Ovary (tissue), 9 donors: Measurements from ENCODE around the gene BST1. TPM values are rescaled to one million over a fixed set of nuclear protein-coding genes. Genes with fewer than 3 reads are reported as not detected.

ENCODE experiments used
- DNase-seq, 5 donors: peaks; one replicate each; pipeline ENCODE4 v3.0.0-alpha.2; 2019 to 2020
- H3K27ac ChIP-seq, 2 donors: fragments of 200-600 bp; one replicate each; pipeline versions ENCODE4 v1.5.1 to v1.8.0; 2019 to 2022
- H3K27me3 ChIP-seq: fragments of 200-600 bp; one replicate; pipeline ENCODE4 v1.8.0; 2022
- H3K36me3 ChIP-seq: fragments of 200-600 bp; sonication (generic); one replicate; pipeline ENCODE4 v1.5.1; 2019
- H3K4me1 ChIP-seq: one replicate; pipeline ENCODE4 v1.8.1; 2013; ENCODE audit warnings: mild to moderate bottlenecking, moderate library complexity; ENCODE audit not compliant: insufficient read depth
- H3K4me3 ChIP-seq: fragments of 200-600 bp; sonication (generic); one replicate; pipeline ENCODE4 v1.5.1; 2017
- H3K9me3 ChIP-seq, 2 donors: fragments of 200-600 bp in 1 of 2; sonication (generic) in 1 of 2; one replicate each; pipeline versions ENCODE4 v1.5.1 to v1.8.1; 2013 to 2019; ENCODE audit warnings: mild to moderate bottlenecking in 1 of 2, moderate library complexity in 1 of 2
- EP300 ChIP-seq: sonication (generic); formaldehyde crosslinking; IDR thresholded peaks from one replicate; pipeline ENCODE4 v1.6.1; 2017; ENCODE audit warnings: antibody characterized with exemption
- POLR2A ChIP-seq: fragments of 450-650 bp; IDR thresholded peaks from one replicate; pipeline ENCODE4 v1.6.1; 2017; ENCODE audit warnings: antibody characterized with exemption, mild to moderate bottlenecking, moderate library complexity
- WGBS, 3 donors: extraction: QIAGEN DNeasy Blood & Tissue Kit in 1 of 3; methylation state at CpG; one replicate each; pipeline versions ENCODE4 v1.1.5 to v1.1.7; 2013 to 2017; 5-methylcytosine and 5-hydroxymethylcytosine counted together
- intact Hi-C, 4 donors: fragments of 100-400 bp; cut with DNase I; formaldehyde crosslinking; loops; one replicate each; pipeline versions ENCODE4 v1.11.0 to v1.15.1; 2022 to 2023
- polyA plus RNA-seq, 2 donors: library from polyadenylated mRNA; stranded (reverse); fragments of 200-250 nt in 1 of 2; fragments of 350-450 nt in 1 of 2; fragmentation: Illumina TruSeq in 1 of 2; extraction: RNeasy Lipid Tissue Mini Kit (QIAGEN cat#74804) in 1 of 2; gene quantifications; one replicate each; pipeline ENCODE4 v1.2.3, GENCODE V29; 2013 to 2014
- total RNA-seq, 7 donors: library from RNA; depleted of rRNA in 2 of 7; stranded (reverse); fragments of >200 nt in 2 of 7; fragmentation: NEBNext Ultra II Directional in 3 of 7; extraction: Animal tissue kit (Norgen Biotek cat#: 25700) in 3 of 7; gene quantifications; one replicate each; pipeline versions ENCODE4 v1.1.0 to v1.2.4, GENCODE V29; 2016 to 2023
- TF ChIP-seq, protein P1 (sequence below), 3 donors: fragments of 450-650 bp in 2 of 3; fragments of 200-600 bp in 1 of 3; IDR thresholded peaks; one replicate each; pipeline versions ENCODE4 v1.5.1 to v1.8.0; 2016 to 2022; ENCODE audit warnings: antibody characterized with exemption in 3 of 3, mild to moderate bottlenecking in 1 of 3
- donor health status: DM: no; HTN: no; CAD: no; lungs with moderate emphysema.
- donor health status: DM: no; HTN: no; CAD: no.
- donor health status: Bipolar disorder and iron deficiency.
- donor health status: DM: yes; HTN: yes; CAD: no.
- donor health status: DM: no; HTN: no; CAD: no.
- donor health status: DM: yes; HTN: yes; CAD: no.

Gene BST1
- total and polyA plus RNA-seq, 9 donors: 5.6 to 18.5 (median 7.5) TPM

DNA sequence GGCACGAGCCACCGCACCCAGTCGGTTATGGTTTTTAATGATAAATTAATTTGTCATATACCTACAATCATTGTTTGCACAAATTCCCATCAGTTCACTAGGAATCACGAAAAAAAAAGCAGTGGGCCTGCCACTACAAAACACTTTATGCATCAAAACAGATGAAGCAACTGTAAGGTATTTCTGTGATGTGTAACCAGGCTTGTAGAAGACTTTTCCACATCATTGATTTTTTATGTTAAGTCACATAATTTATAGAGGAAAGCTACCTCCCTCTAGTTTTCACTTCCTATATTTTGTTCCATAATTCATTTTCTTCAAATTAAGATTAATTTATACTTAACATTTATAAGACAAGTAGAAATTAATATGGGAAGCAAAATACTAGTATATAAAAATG is 27.9 kb upstream of the BST1 start:
- H3K4me1 ChIP-seq: no peaks in the 10 kb centered on the region
- DNase-seq: no peak
- no peak overlapping the region for H3K4me3 ChIP-seq
- H3K9me3 ChIP-seq: no peaks in the 10 kb centered on the region
- H3K36me3 ChIP-seq: no peaks in the 10 kb centered on the region
- intact Hi-C loops: no loop called here
- no peak for TF ChIP-seq POLR2A
- no peak for TF ChIP-seq EP300
- TF ChIP-seq, protein P1, sequence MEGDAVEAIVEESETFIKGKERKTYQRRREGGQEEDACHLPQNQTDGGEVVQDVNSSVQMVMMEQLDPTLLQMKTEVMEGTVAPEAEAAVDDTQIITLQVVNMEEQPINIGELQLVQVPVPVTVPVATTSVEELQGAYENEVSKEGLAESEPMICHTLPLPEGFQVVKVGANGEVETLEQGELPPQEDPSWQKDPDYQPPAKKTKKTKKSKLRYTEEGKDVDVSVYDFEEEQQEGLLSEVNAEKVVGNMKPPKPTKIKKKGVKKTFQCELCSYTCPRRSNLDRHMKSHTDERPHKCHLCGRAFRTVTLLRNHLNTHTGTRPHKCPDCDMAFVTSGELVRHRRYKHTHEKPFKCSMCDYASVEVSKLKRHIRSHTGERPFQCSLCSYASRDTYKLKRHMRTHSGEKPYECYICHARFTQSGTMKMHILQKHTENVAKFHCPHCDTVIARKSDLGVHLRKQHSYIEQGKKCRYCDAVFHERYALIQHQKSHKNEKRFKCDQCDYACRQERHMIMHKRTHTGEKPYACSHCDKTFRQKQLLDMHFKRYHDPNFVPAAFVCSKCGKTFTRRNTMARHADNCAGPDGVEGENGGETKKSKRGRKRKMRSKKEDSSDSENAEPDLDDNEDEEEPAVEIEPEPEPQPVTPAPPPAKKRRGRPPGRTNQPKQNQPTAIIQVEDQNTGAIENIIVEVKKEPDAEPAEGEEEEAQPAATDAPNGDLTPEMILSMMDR (IDR thresholded peaks at IDR 0.05): no peak
- H3K27ac ChIP-seq: no peak overlapping the region
- H3K27me3 ChIP-seq: no peaks in the 10 kb centered on the region
- 93 to 99% (median 97%) methylated on average over 4 of the region's 4 CpGs for WGBS, 3 donors

DNA sequence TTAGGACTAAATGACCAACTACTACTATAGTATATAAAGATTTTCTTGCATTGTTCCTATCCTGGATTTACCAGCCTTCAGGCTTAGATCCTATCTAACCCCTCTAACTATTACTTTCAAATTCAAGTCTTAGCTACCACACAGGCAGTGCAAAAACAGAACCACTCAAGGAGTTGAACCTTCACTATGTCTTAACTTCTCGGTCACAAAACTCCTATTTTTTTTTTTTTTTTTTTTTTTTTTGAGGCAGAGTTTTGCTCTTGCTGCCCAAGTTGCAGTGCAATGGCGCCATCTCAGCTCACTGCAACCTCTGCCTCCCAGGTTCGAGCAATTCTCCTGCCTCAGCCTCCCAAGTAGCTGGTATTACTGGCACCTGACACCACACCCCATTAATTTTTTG is 27.5 kb upstream of the BST1 start:
- no peak for TF ChIP-seq EP300
- TF ChIP-seq, protein P1 (IDR thresholded peaks at IDR 0.05): no peak
- TF ChIP-seq POLR2A: no peak
- no peak for DNase-seq
- intact Hi-C loops: no loop called here
- WGBS, 3 donors: 92 to 94% (median 92%) methylated on average over 3 of the region's 3 CpGs
- Histone ChIP-seq H3K36me3 (no peaks in the 10 kb centered on the region), H3K4me3 (no peak overlapping the region), H3K4me1 (no peaks in the 10 kb centered on the region), H3K27ac (no peak overlapping the region), H3K9me3 (no peaks in the 10 kb centered on the region), H3K27me3 (no peaks in the 10 kb centered on the region)

DNA sequence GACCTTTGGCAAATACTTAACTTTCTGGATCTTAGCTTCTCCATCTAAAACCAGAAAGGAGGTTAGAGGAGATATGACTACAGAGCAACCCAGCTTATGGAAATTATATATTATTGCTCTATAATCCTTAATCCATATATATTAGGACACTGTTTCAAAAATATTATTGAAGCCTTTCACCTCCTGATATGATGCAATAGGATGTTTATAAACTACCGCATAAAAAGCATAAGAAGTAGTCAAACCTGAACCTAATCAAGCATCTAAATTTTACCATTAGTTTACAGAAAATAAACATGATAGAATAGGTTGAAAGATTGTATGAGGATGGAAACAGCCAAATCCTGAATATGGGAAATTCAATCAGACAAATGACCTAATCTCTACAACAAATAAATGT is 26.8 kb upstream of the BST1 start:
- no peaks in the 10 kb centered on the region for H3K36me3 ChIP-seq
- intact Hi-C loops: no loop called here
- H3K27me3 ChIP-seq: no peaks in the 10 kb centered on the region
- H3K9me3 ChIP-seq: no peaks in the 10 kb centered on the region
- H3K4me3 ChIP-seq: no peak overlapping the region
- DNase-seq: no peak
- WGBS, 3 donors: 91 to 94% (median 94%) methylated on average over 1 of the region's 1 CpG
- H3K27ac ChIP-seq: no peak overlapping the region
- no peaks in the 10 kb centered on the region for H3K4me1 ChIP-seq
- TF ChIP-seq POLR2A: no peak
- TF ChIP-seq, protein P1 (IDR thresholded peaks at IDR 0.05): no peak

DNA sequence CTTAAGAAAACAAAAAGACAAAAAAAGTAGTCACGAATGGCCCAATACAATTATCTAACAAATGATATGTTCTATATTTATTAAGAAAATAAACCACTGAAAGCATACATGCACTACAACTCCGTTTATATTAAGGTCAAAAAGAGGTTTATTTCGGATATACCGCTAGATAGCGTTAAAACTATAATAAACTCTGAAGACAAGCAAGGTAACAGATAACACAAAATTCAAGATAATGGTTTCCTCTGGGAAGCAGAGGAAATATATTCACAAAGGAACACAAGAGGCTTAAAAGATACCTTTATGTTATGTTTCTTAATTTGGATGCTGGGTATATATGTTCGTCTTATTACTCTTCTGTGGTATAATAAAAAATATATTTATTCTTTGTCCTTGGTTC is 26.0 kb upstream of the BST1 start:
- 89 to 97% (median 95%) methylated on average over 6 of the region's 6 CpGs for WGBS, 3 donors
- TF ChIP-seq POLR2A: no peak
- TF ChIP-seq, protein P1 (IDR thresholded peaks at IDR 0.05): no peak
- TF ChIP-seq EP300: no peak

More for the DNA sequence above, 26.0 kb upstream of the BST1 start:
- no peak overlapping the region for H3K27ac ChIP-seq
- no peak overlapping the region for H3K4me3 ChIP-seq
- no peaks in the 10 kb centered on the region for H3K27me3 ChIP-seq
- H3K36me3 ChIP-seq: no peaks in the 10 kb centered on the region
- H3K9me3 ChIP-seq: no peaks in the 10 kb centered on the region
- H3K4me1 ChIP-seq: peaks cover 2% of the 10 kb centered on the region
- DNase-seq: no peak
- intact Hi-C loops: no loop called here
